Activated CD4-positive, alpha-beta T cell treated with anti-CD3 and anti-CD28 coated beads, Interleukin-2, amount 50 U/mL, for 48 hours (primary cell): ENCODE results near the gene POTEF.
"Not testable (repeated sequence)": the region's sequence is repeated elsewhere in the genome, so short reads cannot be mapped to it uniquely, and the experiment has no call there.

Experiments
- DNase-seq, 2 experiments: peaks; one replicate each; pipeline ENCODE4 v3.0.0-alpha.2; 2020

The POTEF gene

DNA sequence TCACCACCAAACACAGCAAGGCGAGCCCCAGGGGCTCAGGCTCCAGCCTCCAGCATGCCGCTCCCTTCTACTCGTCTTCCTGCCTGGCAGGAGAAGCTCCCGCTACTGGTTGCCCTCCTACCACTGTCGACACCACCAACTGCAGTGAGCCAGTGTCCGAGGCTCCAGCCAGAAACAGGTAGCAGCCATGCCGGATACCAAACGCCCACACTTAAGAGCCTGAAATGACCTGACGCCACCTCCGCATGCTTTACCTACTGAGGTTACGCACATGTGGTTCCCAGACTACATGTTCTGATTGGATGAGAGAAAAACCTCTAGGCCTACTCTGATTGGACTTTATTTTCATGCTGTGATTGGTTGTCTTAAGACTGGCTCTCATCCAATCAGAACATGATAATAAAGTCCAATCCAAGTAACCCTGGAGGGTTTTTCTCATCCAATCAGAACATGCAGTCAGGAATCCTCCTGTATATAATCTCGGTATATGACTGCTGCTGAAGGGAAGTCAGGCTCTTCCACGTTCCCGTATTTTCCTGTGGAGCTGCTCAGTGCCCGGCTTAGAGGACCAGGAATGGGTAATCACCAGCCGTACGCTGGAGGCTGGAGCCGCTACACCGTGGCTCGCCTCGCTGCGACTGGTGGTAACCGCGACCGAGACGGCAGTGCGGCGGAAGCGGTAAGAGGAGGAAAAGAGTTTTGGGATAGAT lies at the start of gene POTEF:
Gene POTEF (minus strand): TSS at position 103 of the 710 bp plus-strand sequence. CDS start 8,707 bp downstream, outside the sequence.
- not testable (repeated sequence) for DNase-seq

DNA sequence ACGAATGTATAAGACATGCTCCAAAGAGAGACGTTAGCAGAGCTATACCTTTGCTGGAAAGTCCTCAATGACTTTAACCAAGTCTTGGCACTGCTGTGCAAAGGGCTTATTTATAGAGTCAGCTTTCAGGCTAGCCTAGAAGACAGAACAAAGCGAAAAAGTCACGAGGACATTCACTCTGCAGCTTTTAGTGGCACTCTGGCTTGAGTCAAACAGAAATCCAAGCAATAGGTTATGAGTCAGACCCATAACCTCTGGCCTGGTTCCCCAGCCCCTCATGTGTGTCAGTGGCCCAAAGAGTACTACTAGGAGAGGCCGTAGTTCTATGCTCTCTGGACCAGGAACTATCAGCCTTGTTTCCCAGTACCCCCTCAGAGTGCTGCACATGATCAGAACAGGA lies 45.8 kb upstream of the POTEF start:
- not testable (repeated sequence) for DNase-seq

DNA sequence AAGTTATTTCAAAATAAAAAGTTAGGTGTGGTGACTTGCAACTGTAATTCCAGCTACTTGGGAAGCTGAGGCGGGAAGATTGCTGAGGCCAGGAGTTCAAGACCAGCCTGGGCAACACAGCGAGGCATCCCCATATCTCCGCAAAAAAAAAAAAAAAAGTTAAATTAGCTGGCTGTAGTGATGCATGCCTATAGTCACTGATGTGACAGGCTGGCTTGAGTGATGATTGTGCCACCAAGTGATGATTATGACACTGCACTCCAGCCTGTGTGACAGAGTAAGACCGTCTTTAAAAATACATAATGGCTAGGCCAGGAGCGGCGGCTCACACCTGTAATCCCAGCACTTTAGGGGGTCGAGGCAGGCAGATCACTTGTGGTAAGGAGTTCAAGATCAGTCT lies 40.9 kb upstream of the POTEF start:
- DNase-seq = no peak

DNA sequence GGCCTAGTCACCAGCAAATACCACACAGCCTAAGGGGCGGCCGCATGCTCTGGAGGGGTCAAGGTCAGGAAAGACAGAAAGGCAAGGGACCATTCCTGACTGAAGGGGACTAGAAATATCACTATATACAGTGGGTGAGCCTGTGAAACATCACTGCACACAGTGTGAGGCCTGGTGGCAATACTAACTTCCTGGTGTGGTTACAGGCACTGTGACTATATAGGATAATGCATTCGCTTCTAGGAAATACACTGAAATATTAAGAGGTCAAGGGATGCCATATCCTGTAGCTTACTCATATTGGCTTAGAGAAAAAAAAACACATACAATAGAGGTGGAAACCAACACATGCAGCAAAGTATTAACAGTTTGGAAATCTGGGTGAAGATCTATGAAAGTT lies 40.1 kb upstream of the POTEF start:
- DNase-seq = not testable (repeated sequence)

DNA sequence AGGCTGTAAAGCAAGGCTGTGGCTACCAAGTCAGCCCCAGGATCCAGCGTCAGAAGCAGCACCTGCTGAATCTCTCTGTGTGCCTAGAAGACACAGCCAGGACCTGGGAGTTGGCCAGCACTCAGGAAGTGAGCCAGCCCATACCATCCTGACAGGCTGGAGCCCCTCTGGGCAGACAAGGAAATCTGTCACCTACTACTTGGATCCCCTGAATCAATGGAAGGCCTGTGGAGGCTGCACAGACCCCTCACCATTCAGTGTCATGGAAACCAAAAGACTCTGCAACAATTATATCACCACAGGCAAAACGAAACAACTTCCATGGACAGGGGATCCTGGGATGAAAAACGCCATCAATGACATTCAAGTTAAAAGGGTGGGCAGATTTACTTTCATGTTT lies 37.6 kb upstream of the POTEF start:
- not testable (repeated sequence) for DNase-seq

DNA sequence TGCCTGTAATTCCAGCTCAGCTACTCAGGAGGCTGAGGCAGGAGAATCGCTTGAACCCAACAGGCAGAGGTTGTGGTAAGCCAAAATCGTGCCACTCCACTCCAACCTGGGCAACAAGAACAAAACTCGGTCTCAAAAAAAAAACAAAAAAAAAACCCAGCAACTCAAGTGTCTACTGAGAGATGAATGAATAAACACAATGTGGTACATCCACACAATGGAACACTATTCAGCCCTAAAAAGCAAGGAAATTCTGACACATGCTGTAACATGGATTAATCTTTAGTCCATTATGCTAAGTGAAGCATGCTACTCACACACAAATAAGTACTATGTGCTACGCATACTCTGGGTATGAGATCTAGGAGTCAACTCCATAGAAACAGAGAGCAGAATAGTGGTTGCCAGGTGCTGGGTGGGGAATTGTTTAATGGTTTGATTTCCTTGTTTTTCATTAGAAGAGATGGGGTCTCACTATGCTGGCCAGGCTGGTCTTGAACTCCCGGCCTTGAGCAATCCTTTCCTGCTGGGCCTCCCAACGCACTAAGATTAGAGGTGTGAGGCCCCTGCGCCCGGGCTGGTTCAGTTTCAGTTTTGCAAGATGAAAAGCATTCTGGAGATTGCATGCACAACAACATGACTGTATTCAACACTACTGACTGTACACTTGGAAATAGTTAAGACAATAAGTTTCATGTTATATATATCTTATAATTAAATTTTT lies 36.4 kb upstream of the POTEF start:
- no peak for DNase-seq

DNA sequence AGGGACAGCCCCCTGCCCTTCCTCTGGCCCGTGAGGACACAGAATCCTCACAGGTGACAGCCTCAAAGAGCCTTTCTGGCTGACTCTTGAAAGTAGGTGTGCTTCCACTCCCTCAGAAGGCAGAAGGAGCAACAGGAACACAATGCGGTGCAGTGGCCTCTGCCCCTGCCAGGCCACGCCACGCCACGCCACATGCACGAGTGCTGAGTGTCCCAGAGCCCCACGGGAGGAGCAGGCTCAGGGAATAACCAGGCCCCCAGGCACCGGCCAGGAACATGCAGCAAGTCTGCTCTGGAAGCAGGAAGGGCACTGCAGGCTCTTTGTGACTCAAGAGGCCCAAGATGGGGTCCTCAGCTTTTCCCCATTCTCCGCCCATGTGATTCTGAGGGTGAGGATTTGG lies 33.9 kb upstream of the POTEF start:
- DNase-seq = no peak

DNA sequence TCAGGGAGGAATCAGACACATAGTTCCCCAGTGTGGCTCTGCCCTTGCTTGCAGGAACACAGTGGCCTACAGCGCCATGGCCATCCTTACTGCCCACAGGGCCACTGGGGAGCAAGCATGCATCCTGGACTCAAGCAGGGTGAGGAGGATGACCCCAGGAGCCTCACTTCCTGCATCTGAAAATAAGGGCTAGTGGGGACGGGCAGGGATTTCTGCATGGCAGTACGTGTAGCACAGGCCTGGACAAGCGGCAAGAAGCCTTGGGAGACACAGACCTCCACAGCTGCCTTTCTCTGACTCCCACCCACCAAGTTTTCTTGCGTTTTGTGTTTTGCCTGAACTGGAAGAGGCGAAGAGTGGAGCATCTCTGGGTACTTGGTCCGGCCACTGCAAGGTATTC lies 33.5 kb upstream of the POTEF start:
- DNase-seq = not testable (repeated sequence)

DNA sequence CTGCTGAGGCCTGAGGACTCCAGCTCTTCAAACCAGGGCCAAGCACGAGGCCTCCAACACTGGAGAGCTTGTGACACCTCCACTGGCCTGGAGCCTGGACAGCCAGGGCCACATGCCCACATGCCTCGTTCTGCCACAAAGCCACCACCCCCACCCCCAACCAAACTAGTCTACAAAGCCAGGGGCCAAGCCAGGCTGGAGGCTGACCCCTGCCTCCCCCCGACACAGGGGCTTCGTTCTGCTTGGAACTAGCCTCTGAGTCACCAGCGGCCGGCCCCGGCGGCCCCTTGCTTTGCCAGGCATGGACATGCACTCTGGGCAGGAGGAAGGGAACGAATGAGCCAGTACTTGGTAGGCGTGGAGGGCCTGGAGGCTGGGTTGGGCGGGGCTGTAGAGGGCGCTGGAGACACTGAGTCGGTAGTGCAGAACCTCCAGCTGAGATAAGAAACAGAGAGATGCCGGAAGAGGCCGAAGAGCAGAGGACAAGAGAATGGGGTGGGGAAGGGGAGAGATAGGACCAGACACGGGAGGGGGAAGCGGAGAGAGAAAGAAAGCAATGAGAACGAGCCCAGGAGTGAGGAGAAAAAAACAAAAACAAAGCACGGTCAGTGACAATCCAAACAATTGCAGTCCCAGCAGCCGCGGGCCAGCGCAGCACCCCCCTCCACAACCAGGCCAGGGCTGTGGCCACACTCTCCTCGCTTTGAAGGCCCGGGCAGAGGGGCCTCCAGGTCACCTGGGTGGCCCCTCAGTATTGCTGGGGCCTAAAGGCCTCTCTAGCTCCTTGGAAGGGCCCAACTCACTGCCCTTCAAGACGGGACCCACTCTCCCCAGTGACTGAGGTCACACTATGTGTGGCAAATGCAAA lies 32.0 kb upstream of the POTEF start:
- not testable (repeated sequence) for DNase-seq

DNA sequence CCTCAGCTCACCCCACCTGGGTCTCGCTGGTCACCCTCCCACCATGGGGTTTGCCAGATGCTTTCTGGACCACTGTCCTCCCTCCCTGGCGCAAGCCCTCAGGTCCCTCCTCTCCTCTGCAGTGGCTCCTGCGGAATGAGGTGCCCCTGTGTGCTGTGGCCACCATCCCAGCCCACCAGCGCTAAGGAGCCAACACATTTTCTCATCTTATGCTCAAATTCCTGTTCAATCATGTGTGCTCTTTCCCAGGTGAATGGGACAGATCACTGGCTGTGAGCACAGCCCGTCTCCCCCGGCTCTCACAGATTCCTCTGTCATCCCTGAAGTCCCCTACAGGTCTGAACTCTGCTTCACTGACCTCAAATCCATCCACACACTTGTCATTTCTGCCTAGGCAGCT lies 31.1 kb upstream of the POTEF start:
- no peak for DNase-seq

DNA sequence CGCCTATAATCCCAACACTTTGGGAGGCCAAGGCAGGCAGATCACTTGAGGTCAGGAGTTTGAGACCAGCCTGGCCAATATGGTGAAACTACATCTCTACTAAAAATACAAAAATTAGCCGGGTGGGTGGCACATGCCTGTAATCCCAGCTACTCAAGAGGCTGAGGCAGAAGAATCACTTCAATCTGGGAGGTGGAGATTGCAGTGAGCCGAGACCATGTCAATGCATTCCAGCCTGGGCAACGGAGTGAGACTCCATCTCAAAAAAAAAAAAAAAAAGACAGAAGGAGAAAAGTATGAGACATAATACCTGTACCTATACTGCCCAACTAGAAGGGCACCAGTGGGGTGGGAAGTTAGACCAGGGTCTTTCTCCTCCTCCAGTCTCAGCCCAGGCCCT lies 30.4 kb upstream of the POTEF start:
- not testable (repeated sequence) for DNase-seq

DNA sequence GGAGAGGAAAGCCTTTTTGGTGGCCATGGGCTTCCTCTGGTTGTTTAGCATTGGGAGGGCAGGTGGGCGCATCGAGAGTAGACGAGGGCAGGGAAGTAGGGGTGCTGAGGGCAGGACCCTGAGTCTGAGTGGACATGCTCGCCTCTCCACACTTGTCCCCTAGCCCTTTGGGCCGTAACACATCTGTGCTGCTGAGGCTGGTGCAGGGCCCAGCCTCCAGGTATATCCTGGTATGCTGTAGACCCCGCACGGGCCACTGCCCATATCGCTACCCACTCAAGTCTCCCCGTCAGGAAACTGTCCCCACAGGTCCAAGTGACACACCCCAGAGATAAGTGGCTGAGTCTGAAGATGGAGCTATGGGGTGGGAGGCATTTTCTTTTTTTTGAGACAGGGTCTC lies 29.6 kb upstream of the POTEF start:
- no peak for DNase-seq

DNA sequence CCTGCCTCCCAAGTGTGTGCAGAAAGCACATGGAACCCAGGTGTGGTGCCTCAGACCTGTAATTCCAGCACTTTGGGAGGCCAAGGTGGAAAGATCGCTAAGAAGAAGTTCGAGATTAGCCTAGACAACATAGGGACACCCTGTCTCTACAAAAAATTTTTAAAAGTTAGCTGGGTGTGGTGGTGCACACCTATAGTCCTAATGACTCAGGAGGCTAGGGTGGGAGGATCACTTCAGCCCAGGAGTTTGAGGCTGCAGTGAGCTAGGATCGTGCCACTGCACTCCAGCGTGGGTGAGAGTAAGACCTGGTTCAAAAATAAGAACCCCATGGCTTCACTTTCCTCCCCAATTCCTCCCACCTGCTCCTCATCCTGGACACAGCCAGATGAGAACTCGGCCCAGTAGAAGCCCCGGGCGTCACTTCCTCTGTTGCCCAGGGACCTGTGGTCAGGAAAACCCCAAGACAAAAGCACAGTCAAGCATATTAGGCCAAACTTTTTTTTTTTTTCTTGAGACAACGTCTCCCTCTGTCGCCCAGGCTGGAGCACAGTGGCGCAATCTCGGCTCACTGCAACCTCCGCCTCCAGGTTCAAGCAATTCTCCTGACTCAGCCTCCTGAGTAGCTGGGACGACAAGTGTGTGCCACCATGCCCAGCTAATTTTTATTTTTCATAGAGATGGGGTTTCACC lies 28.9 kb upstream of the POTEF start:
- peak in 1 of 2 experiments; percentile 20 for DNase-seq

DNA sequence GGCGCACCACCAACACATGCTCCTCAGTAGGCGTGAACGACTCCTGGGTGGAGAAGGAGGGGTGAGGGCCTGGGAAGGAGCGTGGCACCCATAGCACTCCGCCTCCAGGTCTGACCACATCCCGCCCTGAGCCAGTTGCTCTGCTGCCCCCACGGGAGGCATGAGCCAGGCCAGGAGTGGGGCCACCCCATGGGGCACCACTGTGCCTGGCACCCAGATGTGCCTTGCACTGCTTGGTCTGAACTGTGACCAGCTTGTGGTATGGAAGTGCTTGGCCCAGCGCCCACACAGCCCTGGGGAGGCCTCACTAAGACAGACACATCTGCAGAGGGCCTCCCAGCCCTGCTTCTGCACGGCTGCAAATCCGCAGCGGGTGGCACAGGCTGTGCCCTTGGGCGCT lies 28.3 kb upstream of the POTEF start:
- not testable (repeated sequence) for DNase-seq

DNA sequence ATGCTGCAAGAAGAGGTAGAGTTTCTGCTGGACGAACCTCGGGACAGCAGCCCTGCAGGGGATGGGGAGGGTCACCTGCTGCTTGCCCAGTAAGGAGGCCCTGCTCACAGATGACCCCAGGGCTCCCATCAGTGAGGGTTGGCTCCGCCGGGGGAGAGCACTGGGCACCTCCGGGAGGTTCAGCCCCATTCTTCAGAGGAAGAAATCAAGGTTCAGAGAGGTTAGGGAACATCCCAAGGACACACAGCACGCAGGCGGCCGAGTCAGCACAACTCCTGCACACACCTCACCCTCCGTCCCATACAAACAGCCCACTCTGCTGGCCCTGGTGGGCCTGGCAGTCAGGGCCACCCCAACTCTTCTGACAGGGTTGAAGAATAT lies 27.6 kb upstream of the POTEF start:
- DNase-seq = no peak

DNA sequence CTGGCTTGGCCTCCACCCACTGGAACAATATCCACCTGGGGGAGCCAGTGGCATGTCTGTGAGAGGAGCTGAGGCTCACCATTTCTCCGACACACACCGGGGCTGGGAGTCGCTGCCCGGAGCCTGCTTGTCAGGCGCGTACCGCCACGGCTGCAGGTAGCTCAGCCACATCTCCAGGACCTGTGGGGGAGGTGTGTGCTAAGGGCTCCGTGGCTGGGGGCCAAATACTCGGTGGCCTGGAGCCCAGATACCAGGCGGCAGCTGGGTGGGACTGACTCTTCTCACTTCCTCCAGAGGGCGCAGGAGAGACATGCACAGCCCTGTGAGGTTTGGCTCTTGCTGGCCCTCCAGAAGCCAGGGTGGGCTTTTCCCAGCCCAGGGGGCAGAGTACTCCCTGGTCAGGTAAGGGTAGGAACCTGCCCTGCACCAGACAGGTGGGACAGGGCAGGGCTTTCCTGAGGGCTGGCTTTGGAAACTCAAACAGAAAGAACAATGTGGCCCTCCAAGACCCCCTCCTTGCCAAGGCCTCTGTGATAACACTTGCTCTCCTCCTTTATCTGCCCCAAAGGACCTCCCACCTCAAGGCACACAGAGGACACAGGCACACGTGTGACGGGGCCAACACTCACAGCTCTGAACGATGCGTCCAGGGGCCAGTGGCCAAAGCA lies 27.1 kb upstream of the POTEF start:
- not testable (repeated sequence) for DNase-seq

DNA sequence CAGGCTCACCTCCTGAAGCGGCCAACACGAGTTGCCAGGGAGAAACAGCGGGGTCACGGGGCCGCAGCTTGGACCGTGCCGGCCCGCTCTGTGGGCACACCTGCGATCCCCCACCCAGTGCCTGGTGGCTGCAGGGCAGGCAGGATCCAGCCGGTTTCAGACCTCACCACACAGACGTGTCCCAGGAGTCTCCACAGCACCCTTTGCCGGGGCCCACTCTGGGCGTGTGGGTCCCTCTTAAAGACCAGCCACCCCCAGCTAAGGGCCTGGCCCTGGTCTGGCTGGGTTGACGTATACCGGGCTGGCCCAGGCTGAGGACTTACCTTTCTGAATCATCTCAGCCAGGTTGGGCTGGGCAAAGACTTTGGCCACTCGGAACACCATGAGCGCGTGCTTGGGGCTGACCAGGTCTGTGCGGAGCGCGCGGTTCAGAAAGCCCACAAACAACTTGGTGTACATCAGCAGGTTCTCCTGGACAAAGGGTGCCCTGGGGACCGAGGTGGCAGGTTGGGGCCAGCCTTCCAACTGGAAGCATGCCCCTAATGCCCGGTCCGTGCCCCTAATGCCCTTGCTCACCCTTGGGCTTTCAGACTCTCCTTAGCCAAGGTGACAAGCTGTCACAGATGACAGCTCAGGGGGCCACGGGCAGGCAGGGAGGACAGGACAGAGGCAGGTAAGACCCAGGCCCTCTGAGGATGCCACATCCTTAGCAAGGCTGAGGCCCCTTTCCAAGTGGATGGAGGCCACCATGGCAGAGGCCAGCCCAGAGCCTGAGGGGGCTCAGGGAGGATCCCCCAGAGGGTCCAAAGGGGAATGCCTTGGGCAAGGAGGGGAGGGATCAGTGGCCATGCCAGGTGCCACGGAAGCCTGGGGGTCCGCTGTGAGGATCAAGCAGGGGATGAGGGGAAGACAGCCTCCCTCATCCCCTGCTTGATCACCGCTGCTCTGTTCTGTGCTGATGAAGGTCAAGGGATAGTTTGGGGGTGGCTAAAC lies 26.0 kb upstream of the POTEF start:
- no peak for DNase-seq

DNA sequence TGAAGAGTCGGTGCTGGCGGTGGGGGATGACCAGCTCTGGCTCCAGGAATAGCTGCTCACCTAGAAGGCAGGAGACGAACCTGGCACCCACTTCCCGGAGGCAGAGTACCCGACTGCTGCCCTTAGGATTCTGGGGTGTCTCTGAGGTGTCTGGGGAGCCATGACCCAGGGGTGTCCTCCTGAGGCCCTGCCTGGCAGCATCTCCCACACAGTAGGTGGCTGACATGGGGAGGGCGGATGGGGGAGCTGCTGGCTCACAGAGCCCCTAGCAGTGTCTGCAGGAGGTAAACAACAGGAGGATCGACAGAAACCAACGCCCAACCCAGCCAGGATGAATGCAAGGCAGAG lies 25.4 kb upstream of the POTEF start:
- DNase-seq = not testable (repeated sequence)

DNA sequence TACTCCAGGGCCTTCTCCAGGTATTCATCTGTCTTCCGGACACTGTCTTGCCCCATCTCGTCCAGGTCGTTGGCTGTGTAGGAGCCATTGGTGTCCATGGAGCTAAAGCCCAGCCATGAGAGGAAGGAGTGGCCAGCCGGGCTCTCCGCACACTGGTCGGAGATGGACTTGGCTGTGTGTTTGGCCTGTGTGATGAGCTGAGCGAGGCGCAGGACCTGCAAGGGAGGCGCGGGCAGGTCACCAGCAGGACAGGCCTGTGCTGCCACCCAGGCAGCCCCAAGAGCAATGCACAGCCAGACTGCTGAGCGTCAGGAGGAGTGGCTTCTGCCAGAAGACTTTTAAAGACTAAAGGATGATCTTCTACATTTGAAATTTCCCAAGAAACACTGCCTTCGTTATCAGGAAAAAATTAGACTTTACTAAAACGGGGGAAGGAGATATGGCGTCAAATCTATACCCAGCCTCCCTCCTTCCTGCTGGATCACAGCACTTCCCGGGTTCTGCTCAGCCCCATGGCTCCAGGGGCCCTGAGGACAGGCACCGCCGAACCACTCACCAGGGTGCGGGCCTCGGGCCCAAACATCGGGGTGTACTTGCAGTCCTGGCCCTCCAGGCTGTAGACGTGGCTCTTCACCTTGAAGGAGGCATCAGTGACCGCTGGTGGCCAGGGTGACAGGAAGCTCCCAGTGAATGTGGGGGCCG lies 24.9 kb upstream of the POTEF start:
- not testable (repeated sequence) for DNase-seq

DNA sequence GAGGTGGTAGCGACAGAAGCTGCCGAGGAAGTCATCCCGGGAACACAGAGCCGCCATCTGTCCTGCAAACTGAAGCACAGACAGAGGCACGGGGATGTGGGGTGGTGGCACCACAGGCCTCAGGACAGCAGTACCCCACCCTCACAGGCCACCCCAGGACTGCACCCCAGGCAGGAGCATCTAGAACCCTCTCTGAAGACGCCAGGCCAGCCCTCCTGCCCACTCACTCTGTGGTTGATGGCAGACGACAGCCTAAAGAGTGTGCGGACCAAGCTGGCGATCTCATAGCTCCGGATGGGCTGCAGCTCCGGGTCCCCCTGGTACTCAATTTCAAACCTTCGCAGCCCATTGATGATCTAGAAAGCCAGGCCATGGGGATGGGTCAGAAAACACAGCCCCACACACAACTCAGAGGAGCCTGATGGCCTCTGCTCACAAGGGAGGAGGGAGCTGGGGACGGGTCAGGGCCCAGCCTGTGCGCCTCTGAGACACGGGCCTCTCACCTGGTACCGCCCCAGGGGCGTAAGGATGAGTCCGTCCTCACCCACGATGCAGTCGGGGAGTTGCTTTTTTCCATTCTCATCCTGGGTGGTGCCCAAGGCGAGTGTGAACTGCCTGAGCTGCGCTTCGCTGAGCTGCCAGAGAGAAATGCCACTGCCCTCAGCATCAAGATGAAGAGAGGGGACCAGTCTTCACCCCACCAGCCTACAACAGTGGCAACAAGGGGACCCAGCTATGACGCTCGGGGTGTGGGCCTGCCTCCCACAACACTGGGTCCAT lies 24.0 kb upstream of the POTEF start:
- no peak for DNase-seq
